ENCODE results near the gene RBFOX1.

Gene RBFOX1

DNA sequence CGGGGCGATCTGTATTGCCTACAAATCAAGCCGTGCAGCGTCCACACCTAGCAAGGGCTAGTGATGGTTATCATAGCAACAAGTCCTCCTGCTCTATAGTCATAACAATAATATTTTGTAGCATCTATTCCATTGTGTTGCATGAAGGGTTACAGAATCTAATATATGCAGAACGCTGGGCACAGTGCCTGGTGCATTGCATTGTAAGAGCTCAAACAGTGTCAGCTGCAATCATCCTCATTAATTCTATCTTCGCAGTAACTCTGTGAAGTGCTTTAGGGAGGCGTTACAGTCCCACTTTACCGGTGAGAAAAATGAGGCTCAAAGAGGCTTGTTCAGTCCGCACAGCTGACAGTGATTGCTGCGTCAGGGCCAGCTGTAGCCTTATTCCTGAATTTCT lies 149.4 kb downstream of the RBFOX1 start:
- Histone ChIP-seq H3K36me3 (ENCODE audit: insufficient read depth, low read length) (no peaks in the 10 kb centered on the region), H3K4me2 (ENCODE audit: low read depth, low read length, poor library complexity, severe bottlenecking) (no peak overlapping the region), H3K9ac (ENCODE audit: low read depth, low read length, poor library complexity, severe bottlenecking) (no peak overlapping the region), H3F3A (ENCODE audit: low read depth) (no peaks in the 10 kb centered on the region), H4K20me1 (ENCODE audit: insufficient read depth, low read length, poor library complexity, severe bottlenecking) (no peaks in the 10 kb centered on the region), H2AFZ (ENCODE audit: low read length) (no peak overlapping the region), H3K79me2 (ENCODE audit: insufficient read depth, low read length) (no peaks in the 10 kb centered on the region), H3K27me3 (ENCODE audit: insufficient read depth, low read length, poor library complexity, severe bottlenecking) (no peaks in the 10 kb centered on the region), H3K4me3 (ENCODE audit: low read length, poor library complexity, severe bottlenecking) (no peak overlapping the region), H3K4me1 (ENCODE audit: insufficient read depth, low read length, poor library complexity, severe bottlenecking) (no peaks in the 10 kb centered on the region), H3K9me3 (ENCODE audit: insufficient read depth, low read depth, low read length) (no peaks in the 10 kb centered on the region), H3K9me2 (replicated peaks; ENCODE audit: low read depth, low read length) (no peaks in the 10 kb centered on the region)
- TF ChIP-seq, protein P1, sequence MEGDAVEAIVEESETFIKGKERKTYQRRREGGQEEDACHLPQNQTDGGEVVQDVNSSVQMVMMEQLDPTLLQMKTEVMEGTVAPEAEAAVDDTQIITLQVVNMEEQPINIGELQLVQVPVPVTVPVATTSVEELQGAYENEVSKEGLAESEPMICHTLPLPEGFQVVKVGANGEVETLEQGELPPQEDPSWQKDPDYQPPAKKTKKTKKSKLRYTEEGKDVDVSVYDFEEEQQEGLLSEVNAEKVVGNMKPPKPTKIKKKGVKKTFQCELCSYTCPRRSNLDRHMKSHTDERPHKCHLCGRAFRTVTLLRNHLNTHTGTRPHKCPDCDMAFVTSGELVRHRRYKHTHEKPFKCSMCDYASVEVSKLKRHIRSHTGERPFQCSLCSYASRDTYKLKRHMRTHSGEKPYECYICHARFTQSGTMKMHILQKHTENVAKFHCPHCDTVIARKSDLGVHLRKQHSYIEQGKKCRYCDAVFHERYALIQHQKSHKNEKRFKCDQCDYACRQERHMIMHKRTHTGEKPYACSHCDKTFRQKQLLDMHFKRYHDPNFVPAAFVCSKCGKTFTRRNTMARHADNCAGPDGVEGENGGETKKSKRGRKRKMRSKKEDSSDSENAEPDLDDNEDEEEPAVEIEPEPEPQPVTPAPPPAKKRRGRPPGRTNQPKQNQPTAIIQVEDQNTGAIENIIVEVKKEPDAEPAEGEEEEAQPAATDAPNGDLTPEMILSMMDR (conservative IDR thresholded peaks at IDR 0.05; ENCODE audit: low read length), result no peak

DNA sequence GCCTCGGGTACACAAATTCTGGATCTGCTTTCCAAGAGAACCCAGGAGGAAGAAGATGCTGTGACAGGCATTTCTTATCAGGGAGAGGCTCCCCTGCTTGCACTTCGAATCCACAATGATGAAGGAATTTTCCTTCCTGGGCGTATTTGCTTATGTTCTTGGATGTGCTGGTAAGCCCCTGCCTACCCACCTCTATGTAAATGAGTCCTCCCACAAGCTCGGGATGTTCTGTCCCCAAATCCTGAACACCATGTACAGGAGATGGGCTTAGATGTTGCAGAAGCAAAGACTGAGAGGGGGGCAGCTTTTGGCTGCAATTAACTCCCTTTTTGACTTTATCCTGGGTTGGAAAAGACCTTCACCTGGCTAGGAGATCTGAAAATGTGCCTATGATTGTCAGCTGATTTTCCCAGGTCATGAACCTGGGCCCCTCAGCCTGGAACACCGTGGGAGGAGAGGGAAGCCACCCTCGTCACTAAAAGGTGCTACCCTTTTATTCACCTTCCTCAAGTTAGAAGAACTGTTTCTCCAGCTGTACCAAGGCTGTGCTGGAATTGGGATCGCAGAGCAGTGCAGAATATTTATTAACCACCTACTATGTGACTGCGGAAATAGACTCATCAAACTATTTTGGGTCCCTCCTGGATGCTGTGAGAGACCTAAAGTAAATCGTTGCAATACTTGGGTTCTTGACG lies 150.1 kb downstream of the RBFOX1 start:
- no peaks in the 10 kb centered on the region for H3K9me3 ChIP-seq (ENCODE audit: insufficient read depth, low read depth, low read length)
- H3K9me2 ChIP-seq (replicated peaks; ENCODE audit: low read depth, low read length), result no peaks in the 10 kb centered on the region
- H3K9ac ChIP-seq (ENCODE audit: low read depth, low read length, poor library complexity, severe bottlenecking), result no peak overlapping the region
- no peak overlapping the region for H2AFZ ChIP-seq (ENCODE audit: low read length)
- no peaks in the 10 kb centered on the region for H3K27me3 ChIP-seq (ENCODE audit: insufficient read depth, low read length, poor library complexity, severe bottlenecking)
- no peak overlapping the region for H3K4me2 ChIP-seq (ENCODE audit: low read depth, low read length, poor library complexity, severe bottlenecking)
- H3K79me2 ChIP-seq (ENCODE audit: insufficient read depth, low read length), result no peaks in the 10 kb centered on the region
- H3K36me3 ChIP-seq (ENCODE audit: insufficient read depth, low read length), result no peaks in the 10 kb centered on the region
- H3K4me1 ChIP-seq (ENCODE audit: insufficient read depth, low read length, poor library complexity, severe bottlenecking), result no peaks in the 10 kb centered on the region
- no peaks in the 10 kb centered on the region for H3F3A ChIP-seq (ENCODE audit: low read depth)
- H4K20me1 ChIP-seq (ENCODE audit: insufficient read depth, low read length, poor library complexity, severe bottlenecking), result no peaks in the 10 kb centered on the region
- H3K4me3 ChIP-seq (ENCODE audit: low read length, poor library complexity, severe bottlenecking), result no peak overlapping the region
- TF ChIP-seq, protein P1 (conservative IDR thresholded peaks at IDR 0.05; ENCODE audit: low read length), result no peak
- no peak for TF ChIP-seq EZH2phosphoT487 (IDR thresholded peaks at IDR 0.05; ENCODE audit: borderline replicate concordance)

DNA sequence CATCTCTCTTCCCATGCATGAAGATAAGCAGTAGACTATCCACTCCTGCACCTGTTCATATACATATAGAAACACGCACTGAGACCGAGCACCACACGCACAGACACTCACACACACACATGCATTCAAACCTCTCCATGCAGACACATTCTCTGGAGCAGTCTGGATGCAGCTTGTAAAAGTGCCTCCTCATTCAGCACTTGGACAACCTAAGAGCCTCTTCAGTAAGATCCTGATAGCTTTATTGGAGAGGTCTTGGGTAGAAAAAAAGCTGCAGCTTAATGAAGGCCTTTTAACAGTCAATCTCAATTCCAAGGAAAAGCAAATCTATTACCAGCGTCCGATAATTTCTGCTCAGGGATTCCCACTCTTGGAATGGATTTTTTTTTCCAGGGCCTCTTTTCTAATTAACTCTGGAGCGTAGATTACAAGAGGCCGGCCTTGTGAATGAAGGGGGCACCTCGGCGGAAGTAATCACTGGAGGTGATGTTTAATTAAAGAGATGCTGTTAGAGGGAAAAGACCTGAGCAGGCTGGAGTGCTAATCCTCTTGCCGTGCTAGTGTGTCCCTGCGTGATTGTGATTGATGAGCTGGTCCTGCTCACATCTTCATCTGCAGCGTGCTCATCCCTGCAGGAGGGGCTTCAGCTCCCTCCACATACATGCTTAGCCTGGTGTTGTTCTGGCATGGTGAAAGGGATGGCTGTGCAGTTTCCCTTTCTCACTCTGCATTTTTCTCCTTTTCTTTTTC lies 155.1 kb downstream of the RBFOX1 start:
- H3K9me2 ChIP-seq (replicated peaks; ENCODE audit: low read depth, low read length), result no peaks in the 10 kb centered on the region
- no peaks in the 10 kb centered on the region for H3F3A ChIP-seq (ENCODE audit: low read depth)
- no peak overlapping the region for H2AFZ ChIP-seq (ENCODE audit: low read length)
- H3K4me3 ChIP-seq (ENCODE audit: low read length, poor library complexity, severe bottlenecking), result no peak overlapping the region
- H3K4me2 ChIP-seq (ENCODE audit: low read depth, low read length, poor library complexity, severe bottlenecking), result no peak overlapping the region
- TF ChIP-seq, protein P1 (conservative IDR thresholded peaks at IDR 0.05; ENCODE audit: low read length), result no peak
- TF ChIP-seq EZH2phosphoT487 (IDR thresholded peaks at IDR 0.05; ENCODE audit: borderline replicate concordance), result no peak
- no peaks in the 10 kb centered on the region for H4K20me1 ChIP-seq (ENCODE audit: insufficient read depth, low read length, poor library complexity, severe bottlenecking)
- H3K79me2 ChIP-seq (ENCODE audit: insufficient read depth, low read length), result no peaks in the 10 kb centered on the region
- H3K36me3 ChIP-seq (ENCODE audit: insufficient read depth, low read length), result no peaks in the 10 kb centered on the region
- no peaks in the 10 kb centered on the region for H3K4me1 ChIP-seq (ENCODE audit: insufficient read depth, low read length, poor library complexity, severe bottlenecking)
- H3K9me3 ChIP-seq (ENCODE audit: insufficient read depth, low read depth, low read length), result no peaks in the 10 kb centered on the region
- no peaks in the 10 kb centered on the region for H3K27me3 ChIP-seq (ENCODE audit: insufficient read depth, low read length, poor library complexity, severe bottlenecking)
- no peak overlapping the region for H3K9ac ChIP-seq (ENCODE audit: low read depth, low read length, poor library complexity, severe bottlenecking)
